Fibroblast of gingiva (primary cell): ENCODE results near the gene CIAO2A.
A peak's percentile ranks its signal among the peaks of the same experiment; 100 is the strongest.
"Not testable (repeated sequence)": the region's sequence is repeated elsewhere in the genome, so short reads cannot be mapped to it uniquely, and the experiment has no call there.

Source experiments
- DNase-seq: peaks from one replicate; pipeline ENCODE4 v3.0.0-alpha.2; 2011; ENCODE audit warnings: low read depth

CIAO2A gene

GRCh38 chr15:64093627-64094417 is at the start of gene CIAO2A:
Gene CIAO2A (minus strand): TSS chr15:64093838. CDS start chr15:64093768, 70 bp downstream.
- peak; percentile 98 for DNase-seq

GRCh38 chr15:64143276-64143675 is 49.6 kb upstream of the CIAO2A start:
- DNase-seq = no peak

- no peak for DNase-seq
These were observed 48.3 kb upstream of the CIAO2A start for GRCh38 chr15:64141798-64142512.

- no peak for DNase-seq
These were observed 44.8 kb upstream of the CIAO2A start for GRCh38 chr15:64138331-64138941.

GRCh38 chr15:64137226-64137833 is 43.7 kb upstream of the CIAO2A start:
- DNase-seq = no peak

GRCh38 chr15:64136347-64136746 is 42.7 kb upstream of the CIAO2A start:
- DNase-seq = no peak

- peak; percentile 61 for DNase-seq
These were observed 40.7 kb upstream of the CIAO2A start for GRCh38 chr15:64134345-64134829.

- no peak for DNase-seq
These were observed 40.1 kb upstream of the CIAO2A start for GRCh38 chr15:64133623-64134344.

GRCh38 chr15:64132217-64132616 is 38.6 kb upstream of the CIAO2A start:
- DNase-seq = no peak

GRCh38 chr15:64131547-64131946 is 37.9 kb upstream of the CIAO2A start:
- DNase-seq = no peak

GRCh38 chr15:64130159-64130558 is 36.5 kb upstream of the CIAO2A start:
- no peak for DNase-seq

- no peak for DNase-seq
These were observed 34.1 kb upstream of the CIAO2A start for GRCh38 chr15:64127521-64128270.

- DNase-seq = no peak
These were observed 32.3 kb upstream of the CIAO2A start for GRCh38 chr15:64125978-64126377.

GRCh38 chr15:64122936-64123351 is 29.3 kb upstream of the CIAO2A start:
- peak; percentile 64 for DNase-seq

GRCh38 chr15:64122444-64122843 is 28.8 kb upstream of the CIAO2A start:
- DNase-seq = no peak

GRCh38 chr15:64121614-64122013 is 28.0 kb upstream of the CIAO2A start:
- DNase-seq = no peak

GRCh38 chr15:64120322-64120721 is 26.7 kb upstream of the CIAO2A start:
- not testable (repeated sequence) for DNase-seq

GRCh38 chr15:64117759-64118487 is 24.3 kb upstream of the CIAO2A start:
- no peak for DNase-seq

- peak; percentile 80 for DNase-seq
These were observed 19.3 kb upstream of the CIAO2A start for GRCh38 chr15:64112904-64113303.

- DNase-seq = no peak
These were observed 18.6 kb upstream of the CIAO2A start for GRCh38 chr15:64112073-64112772.
